HG02884 (cell line): ENCODE data around the gene TCERG1L.
"Not testable (repeated sequence)": the region's sequence is repeated elsewhere in the genome, so short reads cannot be mapped to it uniquely, and the experiment has no call there.

Source experiments
- ATAC-seq: cut with Tn5 transposase; IDR thresholded peaks from one replicate; pipeline ENCODE4 v1.9.1; 2021; ENCODE audit warnings: mild to moderate bottlenecking, moderate library complexity; ENCODE audit not compliant: unreplicated experiment

Gene TCERG1L

GRCh38 chr10:131113709-131114291 is 197.7 kb downstream of the TCERG1L start:
- no peak for ATAC-seq

DNA sequence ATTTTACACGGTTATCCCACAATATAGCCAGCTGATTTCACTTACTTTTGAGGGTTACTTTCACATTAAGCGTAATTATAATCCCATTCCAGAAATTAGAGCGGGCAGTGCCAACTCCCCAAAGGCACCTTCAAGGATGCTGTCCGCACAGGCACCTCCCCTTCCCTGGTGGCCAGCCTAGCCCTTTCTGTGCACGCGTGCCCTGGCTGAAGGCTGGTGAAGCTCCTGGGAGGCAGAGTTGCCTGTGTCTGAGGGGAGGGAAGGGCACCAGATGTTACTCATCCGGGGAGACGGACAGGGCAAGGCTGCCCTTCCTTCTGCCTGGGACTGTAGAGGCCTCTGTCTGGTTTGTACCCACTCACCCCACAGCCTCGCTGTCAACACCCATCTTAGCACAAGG is 198.4 kb downstream of the TCERG1L start:
- ATAC-seq: no peak

DNA sequence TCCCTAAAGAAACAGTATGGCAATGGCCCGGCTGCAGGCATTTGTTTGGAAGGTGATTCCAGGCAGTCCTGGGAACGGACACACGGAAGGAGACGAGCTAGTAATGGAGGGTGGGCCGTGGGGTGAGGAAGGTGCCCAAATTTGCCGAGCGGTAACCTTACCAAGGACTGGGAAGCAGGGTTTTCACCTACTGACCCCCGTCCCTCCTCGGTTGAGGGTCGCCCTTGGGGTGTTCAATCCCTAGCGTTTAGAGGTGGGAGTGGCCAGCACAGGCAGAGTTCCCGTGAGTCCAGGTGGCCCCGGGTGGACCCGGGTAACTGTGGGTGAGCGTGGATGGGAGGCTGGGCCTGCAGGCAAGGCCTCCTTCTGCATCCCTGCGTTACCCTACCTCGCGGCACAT is 198.8 kb downstream of the TCERG1L start:
- ATAC-seq: no peak

- no peak for ATAC-seq
Observed at GRCh38 chr10:131111471-131112080, 199.9 kb downstream of the TCERG1L start.

GRCh38 chr10:131111007-131111406 is 200.5 kb downstream of the TCERG1L start:
- no peak for ATAC-seq

- ATAC-seq: no peak
Observed at GRCh38 chr10:131110241-131110783, 201.2 kb downstream of the TCERG1L start.

GRCh38 chr10:131109726-131110125 is 201.8 kb downstream of the TCERG1L start:
- no peak for ATAC-seq

- ATAC-seq: no peak
Observed at GRCh38 chr10:131109291-131109690, 202.2 kb downstream of the TCERG1L start.

DNA sequence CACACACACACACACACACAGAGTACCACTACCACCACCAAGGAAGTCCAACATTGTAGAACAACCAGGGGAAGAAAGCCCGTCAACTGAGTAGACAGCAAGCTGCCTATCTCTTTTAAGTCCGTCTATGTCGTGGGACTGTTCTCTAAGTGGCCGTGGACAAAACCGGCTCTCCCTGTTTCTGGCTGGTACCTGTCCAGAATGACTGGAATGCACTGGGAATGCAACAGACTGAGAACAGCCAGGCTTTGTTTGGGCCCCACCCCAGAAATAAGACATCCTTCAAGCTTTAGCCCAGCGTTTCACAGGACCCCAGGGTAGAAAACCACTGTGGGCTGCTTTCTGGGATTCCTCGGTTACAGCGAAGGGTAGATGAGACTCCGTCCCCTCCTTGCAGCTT is 203.6 kb downstream of the TCERG1L start:
- no peak for ATAC-seq

DNA sequence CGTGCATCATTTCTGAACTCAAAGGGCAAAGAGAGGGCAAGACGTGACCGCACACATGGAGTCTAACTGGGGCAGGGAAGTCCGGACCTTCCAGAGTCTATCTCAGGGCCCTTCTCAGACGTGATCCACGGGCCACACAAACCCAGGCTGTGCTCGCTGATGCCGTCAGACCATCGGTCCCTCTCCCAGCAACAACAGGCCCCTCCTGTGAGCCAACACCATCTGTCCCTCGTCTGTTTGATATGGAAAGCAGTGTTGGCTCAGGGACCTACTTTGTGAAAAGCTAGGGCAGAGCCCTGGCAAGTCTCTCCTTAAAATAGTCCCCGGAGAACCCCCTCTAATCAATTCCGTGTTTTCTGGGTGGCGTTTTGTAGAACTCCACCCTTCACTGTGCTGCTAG is 208.8 kb downstream of the TCERG1L start:
- ATAC-seq: no peak

DNA sequence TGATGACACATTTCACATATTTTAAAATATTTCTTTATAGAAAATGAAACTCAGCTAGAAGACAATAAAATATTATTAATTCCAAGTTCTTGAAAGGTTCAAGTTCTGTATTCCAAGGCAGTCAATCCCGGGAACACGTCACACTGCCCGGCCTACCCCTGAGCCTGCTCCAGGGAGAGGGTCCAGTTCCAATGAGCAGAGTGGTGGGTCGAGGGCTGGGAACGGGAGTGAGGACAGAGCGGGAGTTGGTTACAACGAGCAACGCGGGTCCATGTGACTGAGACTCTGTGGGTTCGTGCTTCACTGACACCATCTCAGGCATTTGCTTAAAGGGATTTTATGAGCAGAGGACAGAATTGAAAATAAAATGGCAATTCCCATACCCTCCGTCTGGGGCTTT is 209.4 kb downstream of the TCERG1L start:
- no peak for ATAC-seq

DNA sequence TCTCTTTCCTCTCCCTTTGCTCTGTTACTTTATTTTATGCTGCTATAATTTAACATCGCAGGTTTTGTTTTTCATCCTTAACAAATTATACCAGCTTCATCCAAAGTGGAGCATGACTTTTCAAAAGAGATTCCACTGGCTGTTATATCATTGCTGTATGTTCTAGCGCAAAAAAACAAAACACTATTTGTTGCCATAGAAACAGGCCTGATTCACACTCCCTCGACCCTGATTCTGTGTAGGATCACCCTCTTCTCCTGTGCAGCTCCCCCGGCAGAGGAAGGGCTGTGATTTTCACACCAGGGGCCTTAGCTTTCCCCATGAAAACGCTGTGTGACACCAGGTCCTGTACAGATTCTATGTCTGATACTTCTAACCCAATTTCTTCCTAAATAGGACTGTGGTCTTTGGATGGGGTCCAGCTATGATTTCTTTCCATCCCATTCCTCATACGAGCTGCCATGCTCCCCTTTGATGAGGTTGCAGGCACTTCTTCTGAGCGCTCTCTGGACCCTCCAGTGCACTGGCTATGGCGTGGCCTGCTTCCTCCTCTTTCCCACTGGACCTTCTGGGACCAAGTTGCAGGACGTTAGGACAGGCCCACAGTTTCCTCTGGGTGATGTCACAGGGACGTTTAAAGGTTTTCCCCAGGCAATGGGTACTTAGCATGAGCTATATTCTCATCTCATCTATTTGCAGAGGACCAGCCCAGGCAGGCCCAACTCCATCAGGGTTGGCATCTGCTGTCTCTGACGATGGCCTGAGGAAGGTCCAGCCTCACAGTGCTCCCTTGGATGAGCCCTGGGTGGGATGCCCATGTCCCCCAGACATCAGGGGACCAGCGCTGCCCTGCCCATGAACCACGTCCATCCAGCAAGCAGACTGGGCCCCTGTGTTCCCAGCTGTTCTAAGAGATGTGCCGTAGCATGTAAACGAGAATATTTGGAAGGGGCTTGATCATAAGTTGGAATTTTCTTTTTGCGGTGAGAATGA is 210.8 kb downstream of the TCERG1L start:
- not testable (repeated sequence) for ATAC-seq

DNA sequence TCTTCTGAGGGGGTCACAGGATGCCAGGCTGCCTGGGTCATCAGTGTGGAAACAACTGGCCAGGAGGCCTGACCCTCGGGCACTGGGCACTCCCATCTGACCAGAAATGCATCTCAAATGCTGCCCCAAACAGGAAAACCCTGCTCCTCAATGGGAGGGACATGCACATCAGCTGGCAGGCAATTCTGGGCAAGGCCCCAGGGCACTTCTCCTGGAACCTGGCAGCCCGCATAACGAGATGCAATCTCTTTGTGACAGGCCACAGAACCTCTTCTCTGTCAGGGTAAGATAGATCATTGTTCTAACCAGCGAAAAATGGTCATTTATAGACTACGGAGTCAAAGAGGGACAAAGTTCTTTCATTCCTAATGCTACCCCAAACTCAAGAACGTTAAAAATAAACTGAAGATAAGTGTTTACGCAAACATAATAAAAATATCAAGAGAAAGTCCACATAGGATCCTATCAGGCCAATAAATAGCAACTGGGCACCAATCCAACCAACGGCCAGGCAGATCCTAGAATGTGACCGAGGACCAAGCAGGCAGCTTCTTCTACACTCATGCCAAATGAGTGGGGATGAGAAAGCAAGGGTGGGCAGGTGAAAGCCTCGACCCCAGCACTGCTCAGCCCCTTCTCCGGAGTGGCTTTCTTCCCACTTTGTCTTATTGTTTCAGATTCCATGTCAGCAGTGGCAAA is 212.3 kb downstream of the TCERG1L start:
- ATAC-seq: no peak

DNA sequence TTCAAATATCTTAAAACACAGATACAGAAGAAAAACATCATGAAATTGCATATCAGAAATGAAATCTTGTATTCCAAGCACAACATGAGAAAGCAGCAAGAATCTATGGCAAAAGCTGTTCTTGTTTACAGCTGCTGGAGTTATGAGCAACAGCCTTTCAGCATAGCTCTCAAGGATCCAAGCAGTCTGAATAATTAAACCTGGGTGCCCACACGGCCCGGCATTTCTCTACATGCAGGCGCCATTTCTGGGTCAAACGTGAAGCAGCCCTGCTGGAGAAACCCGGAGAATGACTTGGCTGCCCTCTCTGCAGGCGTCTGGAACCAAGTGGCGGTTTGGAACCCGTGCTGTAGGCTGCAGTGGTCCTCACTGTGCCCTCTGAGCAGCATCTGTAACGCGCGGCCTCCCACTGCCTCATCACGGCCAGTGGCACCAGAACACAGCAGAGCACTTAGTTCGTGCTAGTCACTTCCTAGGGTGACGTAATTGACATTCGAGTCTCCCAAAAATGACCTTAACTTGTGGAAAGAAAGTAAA is 213.0 kb downstream of the TCERG1L start:
- ATAC-seq: no peak

- ATAC-seq: no peak
Observed at GRCh38 chr10:131096031-131096430, 215.5 kb downstream of the TCERG1L start.

- ATAC-seq: no peak
Observed at GRCh38 chr10:131095313-131095580, 216.3 kb downstream of the TCERG1L start.

- no peak for ATAC-seq
Observed at GRCh38 chr10:131094527-131095312, 216.8 kb downstream of the TCERG1L start.

- ATAC-seq: no peak
Observed at GRCh38 chr10:131093795-131094366, 217.6 kb downstream of the TCERG1L start.

- no peak for ATAC-seq
Observed at GRCh38 chr10:131093346-131093745, 218.2 kb downstream of the TCERG1L start.

DNA sequence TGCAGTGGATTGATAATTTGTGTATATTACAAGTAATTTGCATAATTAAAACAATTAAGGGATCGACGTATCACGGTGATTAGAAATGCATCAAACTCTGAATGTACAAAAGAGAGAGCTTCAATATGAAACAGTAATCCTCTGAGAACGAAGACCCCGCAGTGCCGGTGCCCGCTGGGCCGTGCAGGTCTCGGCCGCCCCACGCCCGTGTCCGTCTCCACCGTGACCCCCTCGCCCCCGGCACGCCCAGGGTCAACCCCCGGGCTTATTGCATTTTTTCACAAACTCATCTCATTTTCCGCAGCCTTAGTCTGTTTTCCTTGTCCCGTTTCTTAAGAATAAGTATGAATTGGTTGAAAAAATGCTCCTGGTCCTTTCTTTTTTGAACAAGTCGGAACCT is 218.6 kb downstream of the TCERG1L start:
- ATAC-seq: no peak
